H1 (cell line): Measurements from ENCODE around the gene MS4A6A. TPM values are rescaled to one million over a fixed set of nuclear protein-coding genes. Genes with fewer than 3 reads are reported as not detected.

Source experiments
- CTBP2 ChIP-seq: IDR thresholded peaks from 2 replicates; pipeline ENCODE4 v1.7.0; 2011; ENCODE audit warnings: borderline replicate concordance, mild to moderate bottlenecking, moderate library complexity, mixed read lengths, low read length; ENCODE audit not compliant: insufficient read depth, insufficient read length
- GABPA ChIP-seq: IDR thresholded peaks from 2 replicates; pipeline ENCODE4 v1.6.1; 2011; ENCODE audit warnings: mild to moderate bottlenecking, low read length, moderate library complexity, borderline replicate concordance; ENCODE audit not compliant: insufficient read depth
- JUN ChIP-seq: IDR thresholded peaks from 2 replicates; pipeline ENCODE4 v1.6.1; 2011; ENCODE audit warnings: low read depth, mild to moderate bottlenecking, improper control_type of control experiment, low read length
- POLR2A ChIP-seq, 2 experiments: IDR thresholded peaks; 1 replicate in 1 of 2; 2 replicates in 1 of 2; pipeline ENCODE4 v1.6.1; 2011; ENCODE audit warnings: low read depth in 2 of 2, low read length in 2 of 2, mild to moderate bottlenecking in 2 of 2; ENCODE audit errors: control extremely low read depth in 1 of 2
- RFX5 ChIP-seq: IDR thresholded peaks from 2 replicates; pipeline ENCODE4 v1.6.1; 2011; ENCODE audit warnings: low read depth, low read length, improper control_type of control experiment, borderline replicate concordance
- SAP30 ChIP-seq: fragments of 300-600 bp; sonication (generic); IDR thresholded peaks from 2 replicates; pipeline ENCODE4 v1.7.1; 2012; ENCODE audit warnings: low read length, moderate library complexity, mild to moderate bottlenecking, inconsistent platforms; ENCODE audit not compliant: insufficient read depth, insufficient replicate concordance
- SIRT6 ChIP-seq: IDR thresholded peaks from one replicate; pipeline ENCODE4 v1.7.1; 2012; ENCODE audit warnings: low read length, inconsistent platforms
- SP1 ChIP-seq: IDR thresholded peaks from 2 replicates; pipeline ENCODE4 v1.6.1; 2011; ENCODE audit warnings: low read depth, low read length
- TBP ChIP-seq: IDR thresholded peaks from 2 replicates; pipeline ENCODE4 v1.6.1; 2011; ENCODE audit warnings: low read depth, low read length, improper control_type of control experiment
- polyA plus RNA-seq, 7 experiments: library from polyadenylated mRNA; depleted of rRNA in 3 of 7; stranded (reverse) in 5 of 7; unstranded in 2 of 7; fragments of >200 nt in 5 of 7; fragments of 200-250 nt in 2 of 7; gene quantifications; 1 replicate in 5 of 7; 2 replicates in 1 of 7; 4 replicates in 1 of 7; pipeline versions ENCODE4 v1.2.1 to v1.2.3, GENCODE V29; 2011 to 2013; ENCODE audit warnings: missing spikeins in 2 of 7, mixed read lengths in 2 of 7
- total RNA-seq: library from RNA; stranded (reverse); fragmentation: NEBNext Ultra II Directional; extraction: Animal tissue kit (Norgen Biotek cat#: 25700); gene quantifications from 2 replicates; pipeline ENCODE4 v1.2.1, GENCODE V29; 2021
- TF ChIP-seq, protein P1 (sequence below): fragments of 300-600 bp; sonication (generic); IDR thresholded peaks from 2 replicates; pipeline ENCODE4 v1.7.1; 2012; ENCODE audit warnings: low read length, moderate library complexity, mild to moderate bottlenecking, inconsistent platforms; ENCODE audit not compliant: insufficient replicate concordance
- TF ChIP-seq, protein P2 (sequence below): IDR thresholded peaks from 2 replicates; pipeline ENCODE4 v1.6.1; 2011; ENCODE audit warnings: low read length, improper control_type of control experiment

MS4A6A gene
- total and polyA plus RNA-seq, 2 of the 8 experiments (the other 6 are each of a cell fraction or from before 2014, with no cell fraction given): not detected

DNA sequence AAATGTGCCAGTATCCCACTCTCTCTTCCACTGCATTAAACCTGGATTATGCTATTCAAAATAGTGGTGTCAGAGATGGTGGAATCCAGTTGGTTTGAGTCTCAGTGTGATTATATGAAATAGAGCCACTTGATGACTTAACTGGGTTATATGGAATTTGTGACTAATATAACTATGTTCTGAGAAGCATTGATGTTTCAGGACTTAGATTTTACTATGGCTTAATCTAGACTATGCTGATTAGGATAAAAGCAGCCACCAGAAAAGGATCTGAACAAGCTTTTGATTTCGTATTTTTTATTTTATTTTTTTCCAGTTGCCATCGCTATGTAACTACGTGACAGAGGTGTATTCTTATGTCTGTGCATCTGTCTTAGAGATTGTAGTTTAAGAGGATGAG lies 39.1 kb downstream of the MS4A6A start (continued):
- TF ChIP-seq, protein P1, sequence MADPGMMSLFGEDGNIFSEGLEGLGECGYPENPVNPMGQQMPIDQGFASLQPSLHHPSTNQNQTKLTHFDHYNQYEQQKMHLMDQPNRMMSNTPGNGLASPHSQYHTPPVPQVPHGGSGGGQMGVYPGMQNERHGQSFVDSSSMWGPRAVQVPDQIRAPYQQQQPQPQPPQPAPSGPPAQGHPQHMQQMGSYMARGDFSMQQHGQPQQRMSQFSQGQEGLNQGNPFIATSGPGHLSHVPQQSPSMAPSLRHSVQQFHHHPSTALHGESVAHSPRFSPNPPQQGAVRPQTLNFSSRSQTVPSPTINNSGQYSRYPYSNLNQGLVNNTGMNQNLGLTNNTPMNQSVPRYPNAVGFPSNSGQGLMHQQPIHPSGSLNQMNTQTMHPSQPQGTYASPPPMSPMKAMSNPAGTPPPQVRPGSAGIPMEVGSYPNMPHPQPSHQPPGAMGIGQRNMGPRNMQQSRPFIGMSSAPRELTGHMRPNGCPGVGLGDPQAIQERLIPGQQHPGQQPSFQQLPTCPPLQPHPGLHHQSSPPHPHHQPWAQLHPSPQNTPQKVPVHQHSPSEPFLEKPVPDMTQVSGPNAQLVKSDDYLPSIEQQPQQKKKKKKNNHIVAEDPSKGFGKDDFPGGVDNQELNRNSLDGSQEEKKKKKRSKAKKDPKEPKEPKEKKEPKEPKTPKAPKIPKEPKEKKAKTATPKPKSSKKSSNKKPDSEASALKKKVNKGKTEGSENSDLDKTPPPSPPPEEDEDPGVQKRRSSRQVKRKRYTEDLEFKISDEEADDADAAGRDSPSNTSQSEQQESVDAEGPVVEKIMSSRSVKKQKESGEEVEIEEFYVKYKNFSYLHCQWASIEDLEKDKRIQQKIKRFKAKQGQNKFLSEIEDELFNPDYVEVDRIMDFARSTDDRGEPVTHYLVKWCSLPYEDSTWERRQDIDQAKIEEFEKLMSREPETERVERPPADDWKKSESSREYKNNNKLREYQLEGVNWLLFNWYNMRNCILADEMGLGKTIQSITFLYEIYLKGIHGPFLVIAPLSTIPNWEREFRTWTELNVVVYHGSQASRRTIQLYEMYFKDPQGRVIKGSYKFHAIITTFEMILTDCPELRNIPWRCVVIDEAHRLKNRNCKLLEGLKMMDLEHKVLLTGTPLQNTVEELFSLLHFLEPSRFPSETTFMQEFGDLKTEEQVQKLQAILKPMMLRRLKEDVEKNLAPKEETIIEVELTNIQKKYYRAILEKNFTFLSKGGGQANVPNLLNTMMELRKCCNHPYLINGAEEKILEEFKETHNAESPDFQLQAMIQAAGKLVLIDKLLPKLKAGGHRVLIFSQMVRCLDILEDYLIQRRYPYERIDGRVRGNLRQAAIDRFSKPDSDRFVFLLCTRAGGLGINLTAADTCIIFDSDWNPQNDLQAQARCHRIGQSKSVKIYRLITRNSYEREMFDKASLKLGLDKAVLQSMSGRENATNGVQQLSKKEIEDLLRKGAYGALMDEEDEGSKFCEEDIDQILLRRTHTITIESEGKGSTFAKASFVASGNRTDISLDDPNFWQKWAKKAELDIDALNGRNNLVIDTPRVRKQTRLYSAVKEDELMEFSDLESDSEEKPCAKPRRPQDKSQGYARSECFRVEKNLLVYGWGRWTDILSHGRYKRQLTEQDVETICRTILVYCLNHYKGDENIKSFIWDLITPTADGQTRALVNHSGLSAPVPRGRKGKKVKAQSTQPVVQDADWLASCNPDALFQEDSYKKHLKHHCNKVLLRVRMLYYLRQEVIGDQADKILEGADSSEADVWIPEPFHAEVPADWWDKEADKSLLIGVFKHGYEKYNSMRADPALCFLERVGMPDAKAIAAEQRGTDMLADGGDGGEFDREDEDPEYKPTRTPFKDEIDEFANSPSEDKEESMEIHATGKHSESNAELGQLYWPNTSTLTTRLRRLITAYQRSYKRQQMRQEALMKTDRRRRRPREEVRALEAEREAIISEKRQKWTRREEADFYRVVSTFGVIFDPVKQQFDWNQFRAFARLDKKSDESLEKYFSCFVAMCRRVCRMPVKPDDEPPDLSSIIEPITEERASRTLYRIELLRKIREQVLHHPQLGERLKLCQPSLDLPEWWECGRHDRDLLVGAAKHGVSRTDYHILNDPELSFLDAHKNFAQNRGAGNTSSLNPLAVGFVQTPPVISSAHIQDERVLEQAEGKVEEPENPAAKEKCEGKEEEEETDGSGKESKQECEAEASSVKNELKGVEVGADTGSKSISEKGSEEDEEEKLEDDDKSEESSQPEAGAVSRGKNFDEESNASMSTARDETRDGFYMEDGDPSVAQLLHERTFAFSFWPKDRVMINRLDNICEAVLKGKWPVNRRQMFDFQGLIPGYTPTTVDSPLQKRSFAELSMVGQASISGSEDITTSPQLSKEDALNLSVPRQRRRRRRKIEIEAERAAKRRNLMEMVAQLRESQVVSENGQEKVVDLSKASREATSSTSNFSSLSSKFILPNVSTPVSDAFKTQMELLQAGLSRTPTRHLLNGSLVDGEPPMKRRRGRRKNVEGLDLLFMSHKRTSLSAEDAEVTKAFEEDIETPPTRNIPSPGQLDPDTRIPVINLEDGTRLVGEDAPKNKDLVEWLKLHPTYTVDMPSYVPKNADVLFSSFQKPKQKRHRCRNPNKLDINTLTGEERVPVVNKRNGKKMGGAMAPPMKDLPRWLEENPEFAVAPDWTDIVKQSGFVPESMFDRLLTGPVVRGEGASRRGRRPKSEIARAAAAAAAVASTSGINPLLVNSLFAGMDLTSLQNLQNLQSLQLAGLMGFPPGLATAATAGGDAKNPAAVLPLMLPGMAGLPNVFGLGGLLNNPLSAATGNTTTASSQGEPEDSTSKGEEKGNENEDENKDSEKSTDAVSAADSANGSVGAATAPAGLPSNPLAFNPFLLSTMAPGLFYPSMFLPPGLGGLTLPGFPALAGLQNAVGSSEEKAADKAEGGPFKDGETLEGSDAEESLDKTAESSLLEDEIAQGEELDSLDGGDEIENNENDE: no peak
- TF ChIP-seq GABPA: no peak
- no peak for TF ChIP-seq SIRT6
- TF ChIP-seq TBP: no peak
- TF ChIP-seq POLR2A (IDR thresholded peaks at IDR 0.05; ENCODE audit: control extremely low read depth in 1 of 2, low read depth in 2 of 2, low read length in 2 of 2): no peak
- TF ChIP-seq SP1: no peak
- TF ChIP-seq, protein P2, sequence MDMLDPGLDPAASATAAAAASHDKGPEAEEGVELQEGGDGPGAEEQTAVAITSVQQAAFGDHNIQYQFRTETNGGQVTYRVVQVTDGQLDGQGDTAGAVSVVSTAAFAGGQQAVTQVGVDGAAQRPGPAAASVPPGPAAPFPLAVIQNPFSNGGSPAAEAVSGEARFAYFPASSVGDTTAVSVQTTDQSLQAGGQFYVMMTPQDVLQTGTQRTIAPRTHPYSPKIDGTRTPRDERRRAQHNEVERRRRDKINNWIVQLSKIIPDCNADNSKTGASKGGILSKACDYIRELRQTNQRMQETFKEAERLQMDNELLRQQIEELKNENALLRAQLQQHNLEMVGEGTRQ: no peak
- no peak for TF ChIP-seq RFX5
- TF ChIP-seq SAP30: no peak
- no peak for TF ChIP-seq JUN
- TF ChIP-seq CTBP2: no peak
